Measurements from ENCODE around the gene UTP18. TPM values are rescaled to one million over a fixed set of nuclear protein-coding genes. Genes with fewer than 3 reads are reported as not detected.

UTP18 gene
- total and polyA plus RNA-seq, 2 of the 8 experiments (the other 6 are each of a cell fraction or from before 2014, with no cell fraction given): 17.9 to 85.7 TPM

DNA sequence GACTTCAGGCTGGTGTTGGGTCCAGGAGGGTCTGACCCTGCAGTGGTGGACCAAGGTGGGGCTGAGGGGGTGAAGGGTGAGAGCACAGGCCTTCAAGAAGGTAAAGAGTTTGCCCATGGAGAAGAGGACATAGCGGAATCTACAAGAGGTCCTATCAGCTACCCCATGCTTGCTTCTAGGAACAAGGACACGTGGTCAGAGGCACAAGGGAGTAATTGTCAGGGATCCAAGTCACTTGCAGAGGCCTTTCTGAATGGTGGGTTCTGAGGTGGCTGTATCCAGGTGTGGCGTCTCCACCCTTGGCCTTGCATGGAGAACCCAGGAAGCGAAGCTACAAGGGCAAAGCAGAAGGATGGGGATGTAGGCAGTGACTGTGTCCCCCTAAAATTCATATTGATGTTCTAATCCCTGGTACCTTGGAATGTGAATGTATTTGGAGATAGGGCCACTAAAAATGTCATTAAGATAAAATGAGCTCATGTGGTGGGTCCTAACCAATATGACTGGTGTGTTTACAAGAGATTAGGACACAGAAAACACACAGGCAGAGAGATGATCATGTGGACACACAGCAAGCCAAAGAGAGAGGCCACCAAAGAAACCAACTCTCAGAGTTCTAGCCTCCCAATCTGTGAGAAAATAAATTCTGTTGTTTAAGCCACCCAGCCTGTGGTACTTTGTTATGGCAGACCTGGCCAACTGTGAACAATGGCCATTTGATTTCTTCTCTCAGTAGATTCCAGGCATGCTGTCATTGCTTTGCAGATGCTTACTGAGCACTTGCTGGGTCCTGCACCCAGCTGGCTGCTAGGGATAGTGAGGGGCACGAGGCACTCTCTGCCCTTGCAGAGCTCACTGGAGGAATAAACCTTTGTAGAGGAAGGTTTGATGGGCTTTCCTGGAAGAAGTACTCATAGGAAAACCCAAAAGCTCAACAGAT lies 75.8 kb downstream of the UTP18 start:
- H4K20me1 ChIP-seq (replicated peaks in 1 of 2; ENCODE audit: control insufficient read depth in 1 of 2, insufficient read depth in 2 of 2, low read length in 2 of 2): no peaks in the 10 kb centered on the region
- H3K9ac ChIP-seq (replicated peaks in 1 of 4; ENCODE audit: extremely low read depth in 1 of 4, low read depth in 3 of 4, low read length in 3 of 4): no peak overlapping the region
- H3K23ac ChIP-seq (ENCODE audit: insufficient read length): no peak overlapping the region
- no peaks in the 10 kb centered on the region for H3K4me1 ChIP-seq (replicated peaks in 1 of 4; ENCODE audit: control insufficient read depth in 3 of 4, insufficient read depth in 4 of 4, low read length in 3 of 4)
- no peaks in the 10 kb centered on the region for H3K79me1 ChIP-seq (ENCODE audit: low read depth, low read length)
- H3K79me2 ChIP-seq (ENCODE audit: control insufficient read depth in 1 of 2, insufficient read depth in 2 of 2, low read length in 2 of 2): no peaks in the 10 kb centered on the region
- H3K9me3 ChIP-seq (ENCODE audit: insufficient read depth in 2 of 2, low read depth in 1 of 2, low read length in 1 of 2): peaks cover 8 to 12% of the 10 kb centered on the region in 2 experiments; a peak in 3 of 4 replicates
- no peak overlapping the region for H2BK15ac ChIP-seq (ENCODE audit: low read length)
- H3K23me2 ChIP-seq (ENCODE audit: low read depth, low read length): no peaks in the 10 kb centered on the region
- WGBS, 2 experiments (ENCODE audit: extremely low coverage in 1 of 2, insufficient coverage in 1 of 2, insufficient read length in 1 of 2, insufficient replicate concordance in 2 of 2, low coverage in 1 of 2, low lambda C conversion rate in 2 of 2, missing lambda C conversion rate in 1 of 2): 88% methylated on average over 5 of the region's 5 CpGs; no CpG with 5 or more reads in 1 of the 2 experiments
- no peak overlapping the region for H3K14ac ChIP-seq (ENCODE audit: insufficient read length)
- no peak overlapping the region for H2BK120ac ChIP-seq (replicated peaks; ENCODE audit: low read depth, low read length)
- no peak overlapping the region for H2BK20ac ChIP-seq (ENCODE audit: low read length)
- no peak overlapping the region for H4K91ac ChIP-seq (replicated peaks; ENCODE audit: insufficient read length, low read length)
- no peak overlapping the region for H3K18ac ChIP-seq (ENCODE audit: extremely low read depth, low read length)
- H2AK5ac ChIP-seq (ENCODE audit: low read depth, low read length): no peak overlapping the region
- H4K8ac ChIP-seq (ENCODE audit: extremely low read depth, insufficient read depth, low read length): no peak overlapping the region; the same call in 1 of the 2 replicates
- H3K4me2 ChIP-seq (ENCODE audit: insufficient read depth in 1 of 2, low read depth in 2 of 2, low read length in 2 of 2): no peak overlapping the region
- no peak overlapping the region for H3K4me3 ChIP-seq (ENCODE audit: extremely low read depth in 1 of 4, insufficient read depth in 2 of 4, low read depth in 3 of 4, low read length in 4 of 4)
- no peak overlapping the region for H3K56ac ChIP-seq (replicated peaks; ENCODE audit: insufficient read length, low read depth, low read length)
- H4K5ac ChIP-seq (ENCODE audit: insufficient read length, low read depth, low read length): no peak overlapping the region
- DNase-seq (ENCODE audit: low read depth in 1 of 2, low spot score in 2 of 2) (no peak), FAIRE-seq (no peak)
- H3K36me3 ChIP-seq (ENCODE audit: control insufficient read depth in 2 of 4, insufficient read depth in 4 of 4, low read length in 3 of 4): no peaks in the 10 kb centered on the region
- POLR2A ChIA-PET (ENCODE audit: partially characterized antibody): no interaction called here
- CTCF ChIA-PET (ENCODE audit: partially characterized antibody): interaction anchor here (0.7 to 2.5 kb wide), 6 partner anchors 11 to 771 kb away, joined by 3 to 6 read pairs (median 3); no protein-coding TSS in a partner anchor
- H3K4ac ChIP-seq (replicated peaks; ENCODE audit: insufficient read length, low read depth, low read length): no peak overlapping the region
- H2AFZ ChIP-seq (ENCODE audit: low read length): no peak overlapping the region
- no peak overlapping the region for H2BK12ac ChIP-seq (ENCODE audit: low read depth, low read length)
- H3K27me3 ChIP-seq (replicated peaks in 1 of 4; ENCODE audit: control insufficient read depth in 3 of 4, extremely low read depth in 1 of 4, insufficient read depth in 3 of 4, low read length in 3 of 4): no peaks in the 10 kb centered on the region; a peak in 1 of 7 replicates
- no peak overlapping the region for H2BK5ac ChIP-seq (ENCODE audit: low read depth, low read length)
- H3K27ac ChIP-seq (ENCODE audit: low read depth, low read length): no peak overlapping the region
- TF ChIP-seq CBX5 (IDR thresholded peaks at IDR 0.05; ENCODE audit: low read depth, low read length) (no peak), BCL11A (IDR thresholded peaks at IDR 0.05; ENCODE audit: low read depth in 2 of 2, low read length in 2 of 2) (no peak), BACH1 (IDR thresholded peaks at IDR 0.05; ENCODE audit: low read length) (no peak), EP300 (IDR thresholded peaks at IDR 0.05; ENCODE audit: borderline replicate concordance in 1 of 2, low read depth in 2 of 2, low read length in 2 of 2) (no peak), BRCA1 (IDR thresholded peaks at IDR 0.05; ENCODE audit: low read depth, low read length) (no peak)
